Nephron (organoid): ENCODE results near the gene ZNF132.

Experiments
- H3K27ac Mint-ChIP-seq, 3 experiments: 2 replicates each; pipeline ENCODE4 v1.8.0; 2020; ENCODE audit warnings: mixed read lengths in 3 of 3, mild to moderate bottlenecking in 2 of 3, moderate library complexity in 1 of 3
- H3K27me3 Mint-ChIP-seq: 2 replicates; pipeline ENCODE4 v1.8.0; 2021; ENCODE audit warnings: low read depth, mild to moderate bottlenecking, moderate library complexity, mixed read lengths
- H3K36me3 Mint-ChIP-seq: 2 replicates; pipeline ENCODE4 v1.8.0; 2020; ENCODE audit warnings: low read depth, mixed read lengths
- H3K4me1 Mint-ChIP-seq: 2 replicates; pipeline ENCODE4 v1.8.0; 2020; ENCODE audit warnings: mixed read lengths
- H3K4me3 Mint-ChIP-seq, 3 experiments: 2 replicates each; pipeline ENCODE4 v1.8.0; 2020; ENCODE audit warnings: mild to moderate bottlenecking in 3 of 3, mixed read lengths in 3 of 3, moderate library complexity in 2 of 3
- H3K9me3 Mint-ChIP-seq: 2 replicates; pipeline ENCODE4 v1.8.0; 2020; ENCODE audit warnings: mixed read lengths
- TF ChIP-seq, protein P1 (sequence below), 3 experiments: fragments of 200-600 bp; sonication (generic); IDR thresholded peaks; one replicate each; pipeline ENCODE4 v1.5.0; 2021; ENCODE audit warnings: antibody characterized with exemption in 3 of 3; ENCODE audit not compliant: unreplicated experiment in 3 of 3

ZNF132 gene

GRCh38 chr19:58394821-58395219, 45.1 kb downstream of the ZNF132 start:
- Mint-ChIP-seq H3K9me3 (no peaks in the 10 kb centered on the region), H3K36me3 (peaks cover 35% of the 10 kb centered on the region), H3K4me3 (no peak overlapping the region), H3K4me1 (peaks cover 9% of the 10 kb centered on the region), H3K27me3 (no peaks in the 10 kb centered on the region), H3K27ac (no peak overlapping the region)
- TF ChIP-seq, protein P1, sequence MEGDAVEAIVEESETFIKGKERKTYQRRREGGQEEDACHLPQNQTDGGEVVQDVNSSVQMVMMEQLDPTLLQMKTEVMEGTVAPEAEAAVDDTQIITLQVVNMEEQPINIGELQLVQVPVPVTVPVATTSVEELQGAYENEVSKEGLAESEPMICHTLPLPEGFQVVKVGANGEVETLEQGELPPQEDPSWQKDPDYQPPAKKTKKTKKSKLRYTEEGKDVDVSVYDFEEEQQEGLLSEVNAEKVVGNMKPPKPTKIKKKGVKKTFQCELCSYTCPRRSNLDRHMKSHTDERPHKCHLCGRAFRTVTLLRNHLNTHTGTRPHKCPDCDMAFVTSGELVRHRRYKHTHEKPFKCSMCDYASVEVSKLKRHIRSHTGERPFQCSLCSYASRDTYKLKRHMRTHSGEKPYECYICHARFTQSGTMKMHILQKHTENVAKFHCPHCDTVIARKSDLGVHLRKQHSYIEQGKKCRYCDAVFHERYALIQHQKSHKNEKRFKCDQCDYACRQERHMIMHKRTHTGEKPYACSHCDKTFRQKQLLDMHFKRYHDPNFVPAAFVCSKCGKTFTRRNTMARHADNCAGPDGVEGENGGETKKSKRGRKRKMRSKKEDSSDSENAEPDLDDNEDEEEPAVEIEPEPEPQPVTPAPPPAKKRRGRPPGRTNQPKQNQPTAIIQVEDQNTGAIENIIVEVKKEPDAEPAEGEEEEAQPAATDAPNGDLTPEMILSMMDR (IDR thresholded peaks at IDR 0.05; ENCODE audit: unreplicated experiment in 3 of 3): no peak

DNA sequence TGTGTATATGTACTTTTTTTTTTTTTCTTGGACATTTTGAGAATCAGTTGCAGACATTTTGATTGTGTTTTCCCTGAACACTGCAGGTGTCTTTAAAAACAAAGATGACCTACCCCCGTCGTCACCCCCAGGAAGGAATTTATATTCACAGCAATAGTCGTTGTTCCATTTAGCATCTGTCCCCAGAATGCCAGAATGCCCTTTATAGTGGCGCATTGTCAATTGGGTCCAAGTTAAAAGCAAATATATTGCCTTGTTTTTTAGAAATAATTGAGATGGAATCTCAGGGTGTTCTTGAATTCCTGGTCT, 46.3 kb downstream of the ZNF132 start:
- H3K9me3 Mint-ChIP-seq: no peaks in the 10 kb centered on the region
- peak overlapping the region in 1 of 3 experiments; percentile 18 for H3K4me3 Mint-ChIP-seq
- no peaks in the 10 kb centered on the region for H3K27me3 Mint-ChIP-seq
- TF ChIP-seq, protein P1 (IDR thresholded peaks at IDR 0.05; ENCODE audit: unreplicated experiment in 3 of 3): no peak
- H3K27ac Mint-ChIP-seq: no peak overlapping the region
- H3K4me1 Mint-ChIP-seq: peaks cover 12% of the 10 kb centered on the region
- H3K36me3 Mint-ChIP-seq: peaks cover 43% of the 10 kb centered on the region

GRCh38 chr19:58392945-58393724, 46.8 kb downstream of the ZNF132 start:
- Mint-ChIP-seq H3K9me3 (no peaks in the 10 kb centered on the region), H3K36me3 (peaks cover 46% of the 10 kb centered on the region), H3K27ac (peak overlapping the region in 1 of 3 experiments; percentile 17), H3K27me3 (no peaks in the 10 kb centered on the region), H3K4me3 (peak overlapping the region in 1 of 3 experiments; percentile 18), H3K4me1 (peaks cover 14% of the 10 kb centered on the region)
- TF ChIP-seq, protein P1 (IDR thresholded peaks at IDR 0.05; ENCODE audit: unreplicated experiment in 3 of 3): no peak

DNA sequence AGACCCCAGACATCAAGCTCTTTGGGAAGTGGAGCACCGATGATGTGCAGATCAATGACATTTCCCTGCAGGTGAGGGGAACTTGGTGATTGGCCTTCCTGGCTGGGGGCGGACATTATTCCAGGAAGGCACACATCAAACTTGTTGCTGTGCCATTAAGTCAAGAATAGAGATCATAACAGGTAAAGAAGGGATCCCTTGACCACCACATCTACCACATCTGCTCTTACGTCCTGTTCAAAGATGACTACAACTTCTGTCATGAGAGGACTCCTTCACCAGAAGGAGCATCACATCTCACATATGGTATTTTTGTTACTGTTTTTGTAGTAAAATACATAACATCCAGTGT, 51.8 kb downstream of the ZNF132 start:
- TF ChIP-seq, protein P1 (IDR thresholded peaks at IDR 0.05; ENCODE audit: unreplicated experiment in 3 of 3): no peak
- no peaks in the 10 kb centered on the region for H3K27me3 Mint-ChIP-seq
- H3K36me3 Mint-ChIP-seq: peaks cover 32% of the 10 kb centered on the region
- peak overlapping the region; percentile 97 to 99 (median 98) for H3K4me3 Mint-ChIP-seq
- H3K9me3 Mint-ChIP-seq: no peaks in the 10 kb centered on the region
- H3K27ac Mint-ChIP-seq: peak overlapping the region; percentile 100
- peaks cover 25% of the 10 kb centered on the region for H3K4me1 Mint-ChIP-seq

DNA sequence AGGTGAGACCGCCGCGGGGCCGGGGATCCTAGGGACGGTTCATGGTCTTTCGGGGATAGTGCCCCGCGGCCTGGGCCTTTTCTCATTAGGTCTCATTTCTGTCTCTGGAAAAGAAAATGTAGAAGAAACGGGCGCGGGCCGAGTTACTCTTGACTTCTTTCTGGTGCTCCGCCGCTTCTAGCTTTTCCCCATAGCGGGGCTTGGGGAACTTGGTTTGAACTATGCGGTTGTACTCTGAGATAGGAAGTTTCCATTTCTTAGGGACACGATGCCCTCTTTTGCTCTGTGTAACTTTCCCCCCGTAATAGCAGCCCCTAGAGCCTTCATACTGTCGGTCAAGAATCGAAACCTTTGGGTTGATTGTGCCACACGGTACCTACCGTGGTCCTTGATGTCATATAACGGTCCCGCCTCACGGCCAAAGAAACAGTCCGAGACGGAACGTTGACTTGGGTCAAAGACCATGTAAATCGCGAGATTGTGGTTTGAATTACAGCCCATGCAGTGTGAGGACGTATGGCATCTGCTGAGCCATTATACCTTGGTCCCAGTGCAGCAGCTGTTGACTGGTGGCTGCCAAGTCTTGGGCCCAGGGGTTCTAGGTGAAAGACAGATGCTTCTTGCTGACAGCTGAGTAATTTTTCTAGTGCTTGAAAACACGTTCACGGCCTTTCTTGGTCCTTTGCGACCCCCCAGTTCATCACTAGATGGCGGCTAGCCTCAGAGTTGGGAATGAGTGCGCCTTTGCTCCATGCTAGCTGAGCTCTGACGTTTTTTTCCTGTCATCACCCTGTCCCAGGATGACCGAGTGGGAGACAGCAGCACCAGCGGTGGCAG, 52.4 kb downstream of the ZNF132 start:
- H3K27me3 Mint-ChIP-seq: no peaks in the 10 kb centered on the region

More for the DNA sequence above, 52.4 kb downstream of the ZNF132 start:
- Mint-ChIP-seq H3K9me3 (no peaks in the 10 kb centered on the region), H3K27ac (peak overlapping the region; percentile 100), H3K36me3 (peaks cover 26% of the 10 kb centered on the region), H3K4me1 (peaks cover 25% of the 10 kb centered on the region), H3K4me3 (peak overlapping the region; percentile 97 to 99 (median 98))
- TF ChIP-seq, protein P1 (IDR thresholded peaks at IDR 0.05; ENCODE audit: unreplicated experiment in 3 of 3): no peak
